GM10266 (cell line): ENCODE results near the gene LARGE2.

Experiments used
- DNase-seq: peaks from one replicate; pipeline ENCODE4 v3.0.0; 2012; ENCODE audit errors: extremely low spot score
- CTCF ChIP-seq: IDR thresholded peaks from 2 replicates; pipeline ENCODE4 v1.5.1; 2012; ENCODE audit warnings: mild to moderate bottlenecking, low read depth; ENCODE audit not compliant: control insufficient read depth, insufficient read depth; ENCODE audit errors: missing control alignments

Gene LARGE2

GRCh38 chr11:45881708-45882368, 40.6 kb upstream of the LARGE2 start:
- no peak for TF ChIP-seq CTCF
- DNase-seq: no peak

- DNase-seq: peak; percentile 22
- TF ChIP-seq CTCF: no peak
Measured at GRCh38 chr11:45884596-45885185, 37.8 kb upstream of the LARGE2 start.

GRCh38 chr11:45885274-45885920, 37.1 kb upstream of the LARGE2 start, which contains the start of gene MAPK8IP1:
TSS of gene MAPK8IP1 (plus strand) at chr11:45885651. CDS start at chr11:45885821, 170 bp downstream.
- TF ChIP-seq CTCF: no peak
- peak; percentile 89 for DNase-seq

- no peak for TF ChIP-seq CTCF
- peak; percentile 47 for DNase-seq
Measured at GRCh38 chr11:45885921-45886721, 36.3 kb upstream of the LARGE2 start.

- peak; percentile 9 for DNase-seq
- no peak for TF ChIP-seq CTCF
Measured at GRCh38 chr11:45886816-45887520, 35.5 kb upstream of the LARGE2 start.

- no peak for TF ChIP-seq CTCF
- DNase-seq: no peak
Measured at GRCh38 chr11:45887587-45887986, 34.9 kb upstream of the LARGE2 start.
